ENCODE measurements around the gene GANAB. TPM values are rescaled to one million over a fixed set of nuclear protein-coding genes. Genes with fewer than 3 reads are reported as not detected.
"Not testable (repeated sequence)": the region's sequence is repeated elsewhere in the genome, so short reads cannot be mapped to it uniquely, and the experiment has no call there.

The GANAB gene
- total RNA-seq, 4 donors from 2014 or later, result 77.7 to 129 (median 111) TPM

DNA sequence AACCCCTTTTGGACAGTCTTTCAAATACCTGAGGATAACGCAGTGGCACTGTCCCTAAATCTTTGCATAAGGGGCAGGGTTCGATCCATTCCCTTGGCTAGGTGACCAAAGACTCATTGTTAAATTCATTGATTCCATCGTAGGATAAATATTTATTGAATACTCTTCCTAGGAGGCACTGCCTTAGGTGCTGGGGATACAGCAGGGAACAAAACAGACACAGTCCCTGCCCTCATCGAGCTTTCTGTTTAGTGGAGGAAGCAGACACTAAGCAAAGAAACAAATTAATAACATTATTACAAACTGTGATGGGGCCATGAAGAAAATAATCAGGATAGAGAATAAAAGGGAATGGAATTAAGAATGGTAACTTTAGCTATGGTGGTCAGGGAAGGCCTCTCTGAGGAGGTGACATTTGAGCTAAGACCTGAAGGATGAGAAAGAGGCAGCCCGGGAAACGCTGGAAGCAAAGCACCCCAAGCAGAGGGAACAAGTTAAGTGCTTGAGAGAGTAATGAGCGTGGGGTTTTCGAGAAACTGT is 25.3 kb downstream of the GANAB start:
- Histone ChIP-seq H3K27ac (replicated peaks in 1 of 4) (peak overlapping the region; percentile 83 to 91 (median 88)), H3K4me3 (peak overlapping the region; percentile 66 to 87 (median 76)), H3K27me3 (no peaks in the 10 kb centered on the region), H3K36me3 (peaks cover 15 to 45% (median 32%) of the 10 kb centered on the region in 4 donors), H3K4me1 (peaks cover 16 to 33% (median 23%) of the 10 kb centered on the region in 4 donors), H3K9me3 (no peaks in the 10 kb centered on the region)
- TF ChIP-seq EP300 (IDR thresholded peaks at IDR 0.05) (no peak), POLR2AphosphoS5 (IDR thresholded peaks at IDR 0.05) (no peak), POLR2A (IDR thresholded peaks at IDR 0.05; ENCODE audit: low read depth) (no peak)
- TF ChIP-seq, protein P1, sequence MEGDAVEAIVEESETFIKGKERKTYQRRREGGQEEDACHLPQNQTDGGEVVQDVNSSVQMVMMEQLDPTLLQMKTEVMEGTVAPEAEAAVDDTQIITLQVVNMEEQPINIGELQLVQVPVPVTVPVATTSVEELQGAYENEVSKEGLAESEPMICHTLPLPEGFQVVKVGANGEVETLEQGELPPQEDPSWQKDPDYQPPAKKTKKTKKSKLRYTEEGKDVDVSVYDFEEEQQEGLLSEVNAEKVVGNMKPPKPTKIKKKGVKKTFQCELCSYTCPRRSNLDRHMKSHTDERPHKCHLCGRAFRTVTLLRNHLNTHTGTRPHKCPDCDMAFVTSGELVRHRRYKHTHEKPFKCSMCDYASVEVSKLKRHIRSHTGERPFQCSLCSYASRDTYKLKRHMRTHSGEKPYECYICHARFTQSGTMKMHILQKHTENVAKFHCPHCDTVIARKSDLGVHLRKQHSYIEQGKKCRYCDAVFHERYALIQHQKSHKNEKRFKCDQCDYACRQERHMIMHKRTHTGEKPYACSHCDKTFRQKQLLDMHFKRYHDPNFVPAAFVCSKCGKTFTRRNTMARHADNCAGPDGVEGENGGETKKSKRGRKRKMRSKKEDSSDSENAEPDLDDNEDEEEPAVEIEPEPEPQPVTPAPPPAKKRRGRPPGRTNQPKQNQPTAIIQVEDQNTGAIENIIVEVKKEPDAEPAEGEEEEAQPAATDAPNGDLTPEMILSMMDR (IDR thresholded peaks at IDR 0.05), result no peak
- DNase-seq (ENCODE audit: extremely low spot score), result no peak
- intact Hi-C loops (cut with DNase I), result no loop called here
- WGBS, result 34% methylated on average over 8 of the region's 8 CpGs

DNA sequence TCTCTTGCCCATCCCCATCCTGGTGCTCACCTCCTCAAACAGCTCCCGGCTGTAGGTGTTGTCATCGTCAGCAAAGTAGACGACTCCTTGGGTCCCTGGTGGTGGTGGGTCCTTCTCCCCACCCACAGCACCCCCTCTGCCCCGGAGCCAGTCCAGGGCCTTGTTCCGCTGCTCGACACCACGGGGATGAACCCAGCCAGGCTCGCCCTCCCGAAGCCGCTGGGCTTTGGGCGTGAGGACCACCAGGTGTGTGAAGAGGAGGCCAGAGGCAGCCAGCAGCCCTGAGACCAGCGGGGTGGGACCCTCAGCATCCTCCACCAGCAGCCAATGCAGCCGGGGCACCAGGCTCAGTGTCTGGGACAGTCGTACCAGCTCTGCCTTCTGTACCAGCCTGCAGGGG is 29.5 kb downstream of the GANAB start:
- intact Hi-C loops (cut with DNase I); DNase-seq (ENCODE audit: extremely low spot score); H3K27me3 ChIP-seq; H3K4me3 ChIP-seq; H3K27ac ChIP-seq (replicated peaks in 1 of 4); H3K9me3 ChIP-seq: not testable (repeated sequence)
- Histone ChIP-seq H3K4me1 (peaks cover 17 to 40% (median 31%) of the 10 kb centered on the region in 4 donors), H3K36me3 (peaks cover 5 to 46% (median 33%) of the 10 kb centered on the region in 4 donors)
- 78% methylated on average over 3 of the region's 14 CpGs for WGBS

DNA sequence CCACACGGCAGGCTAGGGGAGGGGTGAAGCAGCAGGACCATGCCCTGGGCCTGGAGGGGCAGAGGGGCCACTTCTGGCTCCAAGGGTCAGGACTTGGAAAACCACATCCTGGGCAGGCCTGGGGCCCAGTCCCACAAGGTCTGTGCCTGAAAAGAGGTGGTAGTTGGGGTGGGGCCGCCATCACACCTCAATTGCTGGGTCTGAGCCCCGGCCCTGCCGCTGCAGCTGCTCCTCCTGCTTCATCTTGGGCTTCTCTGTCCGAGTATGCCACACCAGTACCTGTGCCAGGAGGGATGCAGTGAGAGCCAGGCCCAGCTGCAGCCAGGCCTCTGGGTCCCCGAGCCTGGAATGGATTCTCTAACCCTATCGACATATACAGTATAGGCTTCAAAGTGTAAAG is 30.9 kb downstream of the GANAB start:
- DNase-seq (ENCODE audit: extremely low spot score), result no peak
- no peak for TF ChIP-seq POLR2AphosphoS5 (IDR thresholded peaks at IDR 0.05)
- TF ChIP-seq, protein P1 (IDR thresholded peaks at IDR 0.05), result no peak
- no peak for TF ChIP-seq POLR2A (IDR thresholded peaks at IDR 0.05; ENCODE audit: low read depth)
- peaks cover 21 to 44% (median 36%) of the 10 kb centered on the region in 4 donors for H3K4me1 ChIP-seq

DNA sequence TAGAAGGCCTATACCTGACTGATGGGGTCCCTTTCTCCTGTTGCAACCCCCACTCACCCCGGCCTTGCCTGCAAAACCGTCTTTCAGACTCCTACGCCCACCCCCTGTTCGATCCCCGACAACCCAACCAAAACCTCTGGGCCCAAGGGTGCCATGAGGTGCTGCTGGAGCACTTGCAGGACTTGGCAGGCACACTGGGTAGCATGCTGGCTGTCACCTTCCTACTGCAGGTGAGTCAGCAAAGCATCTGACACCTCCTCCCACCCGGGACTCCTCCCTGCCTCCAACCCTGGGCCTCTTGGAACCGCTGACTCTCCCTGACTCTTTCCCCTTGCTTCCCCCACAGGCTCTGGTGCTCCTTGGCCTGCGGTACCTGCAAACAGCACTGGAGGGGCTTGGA is 32.1 kb downstream of the GANAB start:
- H3K9me3 ChIP-seq, result no peaks in the 10 kb centered on the region
- no peak overlapping the region for H3K4me3 ChIP-seq
- intact Hi-C loops (cut with DNase I), result no loop called here
- H3K4me1 ChIP-seq, result peaks cover 24 to 37% (median 33%) of the 10 kb centered on the region in 4 donors
- H3K27ac ChIP-seq (replicated peaks in 1 of 4), result peak overlapping the region in 3 of 4 donors; percentile 95 to 99 (median 97)
- 70% methylated on average over 8 of the region's 8 CpGs for WGBS
- DNase-seq (ENCODE audit: extremely low spot score), result no peak
- H3K36me3 ChIP-seq, result peaks cover 5 to 59% (median 44%) of the 10 kb centered on the region in 4 donors
- no peak for TF ChIP-seq POLR2AphosphoS5 (IDR thresholded peaks at IDR 0.05)
- TF ChIP-seq, protein P1 (IDR thresholded peaks at IDR 0.05), result no peak
- no peak for TF ChIP-seq EP300 (IDR thresholded peaks at IDR 0.05)
- no peak for TF ChIP-seq POLR2A (IDR thresholded peaks at IDR 0.05; ENCODE audit: low read depth)
- H3K27me3 ChIP-seq, result no peaks in the 10 kb centered on the region

More for the DNA sequence above, 30.9 kb downstream of the GANAB start:
- H3K9me3 ChIP-seq, result no peaks in the 10 kb centered on the region
- WGBS, result 100% methylated on average over 1 of the region's 7 CpGs
- intact Hi-C loops (cut with DNase I), result no loop called here
- H3K27ac ChIP-seq (replicated peaks in 1 of 4), result no peak overlapping the region
- no peak overlapping the region for H3K4me3 ChIP-seq
- H3K27me3 ChIP-seq, result no peaks in the 10 kb centered on the region
- H3K36me3 ChIP-seq, result peaks cover 5 to 52% (median 34%) of the 10 kb centered on the region in 4 donors

DNA sequence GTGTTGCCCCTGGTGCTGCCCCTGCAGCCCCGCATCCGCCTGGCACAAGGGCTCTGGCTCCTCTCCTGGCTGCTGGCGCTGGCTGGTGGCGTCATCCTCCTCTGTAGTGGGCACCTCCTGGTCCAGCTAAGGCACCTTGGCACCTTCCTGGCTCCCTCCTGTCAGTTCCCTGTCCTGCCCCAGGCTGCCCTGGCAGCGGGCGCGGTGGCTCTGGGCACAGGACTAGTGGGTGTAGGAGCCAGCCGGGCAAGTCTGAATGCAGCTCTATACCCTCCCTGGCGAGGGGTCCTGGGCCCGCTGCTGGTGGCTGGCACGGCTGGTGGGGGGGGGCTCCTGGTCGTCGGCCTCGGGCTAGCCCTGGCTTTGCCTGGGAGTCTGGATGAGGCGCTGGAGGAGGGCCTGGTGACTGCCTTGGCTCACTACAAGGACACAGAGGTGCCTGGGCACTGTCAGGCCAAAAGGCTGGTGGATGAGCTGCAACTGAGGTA is 33.1 kb downstream of the GANAB start:
- no peaks in the 10 kb centered on the region for H3K9me3 ChIP-seq
- peak overlapping the region; percentile 70 to 97 (median 83) for H3K4me3 ChIP-seq
- no peak for DNase-seq (ENCODE audit: extremely low spot score)
- no CpG with 5 or more reads among the region's 15 CpGs for WGBS
- intact Hi-C loops (cut with DNase I), result no loop called here
- no peaks in the 10 kb centered on the region for H3K27me3 ChIP-seq
- peak overlapping the region; percentile 91 to 99 (median 96) for H3K27ac ChIP-seq (replicated peaks in 1 of 4)
- peaks cover 5 to 63% (median 50%) of the 10 kb centered on the region in 4 donors for H3K36me3 ChIP-seq
- H3K4me1 ChIP-seq, result peaks cover 24 to 45% (median 33%) of the 10 kb centered on the region in 4 donors
- no peak for TF ChIP-seq POLR2A (IDR thresholded peaks at IDR 0.05; ENCODE audit: low read depth)
- no peak for TF ChIP-seq EP300 (IDR thresholded peaks at IDR 0.05)
- no peak for TF ChIP-seq POLR2AphosphoS5 (IDR thresholded peaks at IDR 0.05)
- TF ChIP-seq, protein P1 (IDR thresholded peaks at IDR 0.05), result no peak
